GM13977 (cell line): Measurements from ENCODE around the gene SPTA1.

Source experiments
- DNase-seq: peaks from one replicate; pipeline ENCODE4 v3.0.0; 2012; ENCODE audit warnings: low spot score
- in situ Hi-C: fragments of 300-500 bp; cut with MboI; formaldehyde crosslinking; loops from one replicate; pipeline ENCODE4 v1.12.0; 2022; ENCODE audit warnings: low sequenced_read_pairs, low pct_unique_long_range_greater_than_20kb, mixed read lengths, inconsistent platforms; ENCODE audit not compliant: unreplicated experiment
- TF ChIP-seq, protein P1 (sequence below): IDR thresholded peaks from 2 replicates; pipeline ENCODE4 v1.5.1; 2012; ENCODE audit warnings: mild to moderate bottlenecking, control low read depth; ENCODE audit not compliant: insufficient read depth; ENCODE audit errors: extremely low read depth, missing control alignments

Gene SPTA1

DNA sequence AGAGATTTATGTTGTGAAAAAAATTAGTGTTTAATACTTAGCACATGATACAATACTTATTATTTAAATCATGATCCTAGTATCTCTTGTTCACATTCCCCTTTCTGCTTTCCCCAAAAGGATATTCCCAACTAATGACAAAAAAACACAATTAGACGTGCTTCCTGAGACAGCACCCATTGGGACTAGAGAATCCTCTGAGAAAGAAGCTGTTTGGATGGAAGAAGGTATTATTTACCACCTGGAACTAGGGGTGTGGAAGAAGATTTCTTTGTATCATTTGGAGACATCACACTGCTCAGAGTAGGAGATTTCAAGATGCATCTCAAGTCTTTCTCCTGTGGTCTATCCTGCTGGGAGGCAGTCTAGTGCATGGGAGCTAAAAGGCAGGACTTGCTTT lies 81.5 kb downstream of the SPTA1 start, which contains the start of gene OR10Z1:
TSS of gene OR10Z1 (plus strand) at position 301 of the 400 bp plus-strand sequence. CDS start 1,171 bp downstream, outside the sequence.
- TF ChIP-seq, protein P1, sequence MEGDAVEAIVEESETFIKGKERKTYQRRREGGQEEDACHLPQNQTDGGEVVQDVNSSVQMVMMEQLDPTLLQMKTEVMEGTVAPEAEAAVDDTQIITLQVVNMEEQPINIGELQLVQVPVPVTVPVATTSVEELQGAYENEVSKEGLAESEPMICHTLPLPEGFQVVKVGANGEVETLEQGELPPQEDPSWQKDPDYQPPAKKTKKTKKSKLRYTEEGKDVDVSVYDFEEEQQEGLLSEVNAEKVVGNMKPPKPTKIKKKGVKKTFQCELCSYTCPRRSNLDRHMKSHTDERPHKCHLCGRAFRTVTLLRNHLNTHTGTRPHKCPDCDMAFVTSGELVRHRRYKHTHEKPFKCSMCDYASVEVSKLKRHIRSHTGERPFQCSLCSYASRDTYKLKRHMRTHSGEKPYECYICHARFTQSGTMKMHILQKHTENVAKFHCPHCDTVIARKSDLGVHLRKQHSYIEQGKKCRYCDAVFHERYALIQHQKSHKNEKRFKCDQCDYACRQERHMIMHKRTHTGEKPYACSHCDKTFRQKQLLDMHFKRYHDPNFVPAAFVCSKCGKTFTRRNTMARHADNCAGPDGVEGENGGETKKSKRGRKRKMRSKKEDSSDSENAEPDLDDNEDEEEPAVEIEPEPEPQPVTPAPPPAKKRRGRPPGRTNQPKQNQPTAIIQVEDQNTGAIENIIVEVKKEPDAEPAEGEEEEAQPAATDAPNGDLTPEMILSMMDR: no peak
- in situ Hi-C loops: no loop called here
- no peak for DNase-seq

DNA sequence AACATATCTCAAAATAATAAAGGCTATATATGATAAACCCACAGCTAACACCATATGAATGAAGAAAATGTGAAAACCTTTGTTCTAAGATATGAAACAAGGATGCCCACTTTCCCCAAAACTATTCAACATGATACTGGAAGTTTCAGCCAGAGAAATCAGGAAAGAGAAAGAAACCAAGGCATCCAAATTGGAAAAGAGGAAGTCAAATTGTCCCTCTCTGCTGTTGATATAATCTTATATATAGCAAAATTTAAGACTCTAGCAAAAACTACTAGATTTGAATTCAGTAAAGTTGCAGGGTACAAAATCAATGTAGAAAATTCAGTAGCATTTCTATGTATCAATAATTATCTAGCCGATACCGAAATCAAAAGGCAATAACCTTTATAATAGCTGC lies 85.8 kb downstream of the SPTA1 start:
- TF ChIP-seq, protein P1: no peak
- in situ Hi-C loops: no loop called here
- no peak for DNase-seq

DNA sequence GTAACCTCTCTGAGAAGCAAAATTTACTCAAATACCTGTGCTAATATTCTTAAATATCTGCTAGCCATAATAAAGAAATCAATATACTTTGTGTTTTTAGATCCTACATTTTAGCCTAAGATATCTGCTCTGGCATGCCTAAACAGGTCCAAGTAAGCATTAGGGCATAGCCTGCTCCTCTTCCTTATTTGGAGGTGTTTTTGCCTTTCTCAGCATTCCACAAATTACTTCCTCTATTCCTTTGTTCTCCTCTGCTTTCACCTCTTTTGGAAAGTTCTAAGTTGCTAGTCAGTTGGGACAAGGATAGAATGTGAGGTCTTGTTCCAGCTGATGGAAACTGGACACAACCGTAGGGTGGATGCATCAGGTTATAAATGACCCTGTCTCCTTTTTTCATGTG lies 99.6 kb downstream of the SPTA1 start:
- in situ Hi-C loops: no loop called here
- no peak for DNase-seq
- TF ChIP-seq, protein P1: no peak

DNA sequence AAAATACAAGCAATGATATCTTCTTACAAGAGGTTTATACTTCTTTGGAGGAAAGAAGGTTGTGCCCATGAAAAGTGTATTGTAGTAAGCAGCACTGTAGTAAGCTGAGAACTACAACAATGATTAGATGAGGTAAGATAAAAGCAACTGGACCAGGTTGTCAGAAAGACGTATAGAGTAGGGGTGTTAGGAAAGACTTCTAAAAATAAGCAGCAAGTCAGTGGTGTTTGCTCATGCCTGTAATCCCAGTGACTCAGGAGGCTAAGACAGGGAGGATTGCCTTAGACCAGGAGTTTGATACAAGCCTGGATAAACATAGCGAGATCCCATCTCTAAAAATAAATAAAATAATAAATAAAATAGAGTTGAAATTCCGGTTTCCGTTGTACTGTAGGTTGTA lies 102.6 kb downstream of the SPTA1 start:
- DNase-seq: no peak
- in situ Hi-C loops: no loop called here
- TF ChIP-seq, protein P1: no peak

DNA sequence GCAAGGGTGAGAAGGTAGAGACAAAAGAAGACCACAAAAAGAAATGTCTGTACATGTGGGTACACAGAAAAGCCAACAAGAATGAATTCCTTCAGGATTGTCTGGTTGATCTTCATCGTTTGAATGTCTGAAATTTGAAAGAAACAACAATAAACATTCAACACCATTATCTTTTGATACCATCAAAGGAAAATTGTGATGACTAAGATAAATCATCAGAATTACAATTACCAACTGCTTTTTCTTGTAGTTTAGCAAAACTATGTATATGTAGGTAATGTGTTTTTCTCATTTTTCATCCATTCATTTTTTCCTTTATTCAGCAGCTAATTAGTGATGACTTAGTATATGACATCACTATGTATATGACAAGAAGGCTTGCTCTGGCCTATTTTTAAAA lies 106.8 kb downstream of the SPTA1 start, which contains the start of gene OR10X1:
TSS of gene OR10X1 (minus strand) at position 167 of the 400 bp plus-strand sequence. CDS start at position 167, 0 bp downstream.
- in situ Hi-C loops: no loop called here
- TF ChIP-seq, protein P1: no peak
- DNase-seq: no peak

DNA sequence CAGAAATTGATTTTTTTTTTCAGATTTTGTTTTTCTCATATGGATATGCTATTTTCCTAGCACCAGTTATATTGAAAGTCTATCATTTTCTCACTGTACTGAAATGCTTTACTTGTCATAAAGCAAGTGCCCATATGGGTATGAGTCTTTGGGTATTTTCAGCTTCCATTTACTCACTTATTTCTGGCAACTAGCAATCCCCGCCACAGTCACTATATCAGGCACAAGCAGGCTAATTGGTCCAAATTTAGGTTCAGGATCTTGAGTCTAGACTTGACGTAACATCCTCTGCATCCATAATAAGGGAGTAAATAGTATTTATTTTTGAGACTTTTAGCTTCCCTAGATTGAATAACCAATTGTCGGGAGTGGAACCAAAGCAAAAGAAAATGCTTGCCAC lies 109.0 kb downstream of the SPTA1 start:
- TF ChIP-seq, protein P1: no peak
- in situ Hi-C loops: no loop called here
- no peak for DNase-seq

DNA sequence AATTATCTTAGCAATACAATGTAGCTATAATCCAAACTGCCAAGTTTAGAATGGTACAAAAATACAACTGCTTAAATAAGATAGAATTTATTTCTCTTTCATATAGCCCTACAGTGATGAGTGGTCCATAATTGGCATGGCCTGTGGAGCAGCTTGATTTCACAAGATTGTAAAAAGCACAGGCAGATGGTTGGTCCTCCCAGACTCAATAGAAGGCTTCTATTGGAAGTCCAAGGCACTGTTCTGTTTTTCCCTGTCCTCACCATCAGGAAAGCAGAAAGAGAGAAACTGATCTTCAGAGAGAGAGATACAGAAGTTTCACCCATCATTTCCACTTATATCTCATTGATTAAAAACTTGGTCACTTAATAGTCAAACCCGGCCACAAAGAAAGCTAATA lies 114.3 kb downstream of the SPTA1 start:
- in situ Hi-C loops: no loop called here
- TF ChIP-seq, protein P1: no peak
- DNase-seq: no peak
